ENCODE data around the gene SPOCD1.

SPOCD1 gene

GRCh38 chr1:31799895-31800673 is 15.7 kb downstream of the SPOCD1 start:
- DNase-seq (ENCODE audit: low spot score): no peak

- no peak for DNase-seq (ENCODE audit: low spot score)
Measured at GRCh38 chr1:31799196-31799894, 16.5 kb downstream of the SPOCD1 start.

- DNase-seq (ENCODE audit: low spot score): no peak
Measured at GRCh38 chr1:31798433-31799195, 17.2 kb downstream of the SPOCD1 start.

- no peak for DNase-seq (ENCODE audit: low spot score)
Measured at GRCh38 chr1:31798086-31798432, 17.8 kb downstream of the SPOCD1 start.

- DNase-seq (ENCODE audit: low spot score): no peak
Measured at GRCh38 chr1:31797216-31797615, 18.6 kb downstream of the SPOCD1 start.

GRCh38 chr1:31796707-31797106 is 19.1 kb downstream of the SPOCD1 start:
- DNase-seq (ENCODE audit: low spot score): no peak

GRCh38 chr1:31795801-31796621 is 19.8 kb downstream of the SPOCD1 start:
- no peak for DNase-seq (ENCODE audit: low spot score)

- DNase-seq (ENCODE audit: low spot score): no peak
Measured at GRCh38 chr1:31795096-31795675, 20.6 kb downstream of the SPOCD1 start.

- no peak for DNase-seq (ENCODE audit: low spot score)
Measured at GRCh38 chr1:31793586-31794285, 22.1 kb downstream of the SPOCD1 start.

GRCh38 chr1:31793086-31793485 is 22.7 kb downstream of the SPOCD1 start:
- no peak for DNase-seq (ENCODE audit: low spot score)

GRCh38 chr1:31792541-31792940 is 23.3 kb downstream of the SPOCD1 start:
- DNase-seq (ENCODE audit: low spot score): no peak

GRCh38 chr1:31792116-31792515 is 23.7 kb downstream of the SPOCD1 start:
- no peak for DNase-seq (ENCODE audit: low spot score)

- DNase-seq (ENCODE audit: low spot score): no peak
Measured at GRCh38 chr1:31791131-31791858, 24.5 kb downstream of the SPOCD1 start.

GRCh38 chr1:31790641-31791091 is 25.2 kb downstream of the SPOCD1 start:
- no peak for DNase-seq (ENCODE audit: low spot score)

- no peak for DNase-seq (ENCODE audit: low spot score)
Measured at GRCh38 chr1:31790140-31790539, 25.7 kb downstream of the SPOCD1 start.

GRCh38 chr1:31789259-31790065 is 26.4 kb downstream of the SPOCD1 start:
- DNase-seq (ENCODE audit: low spot score): peak; percentile 92

- peak; percentile 12 for DNase-seq (ENCODE audit: low spot score)
Measured at GRCh38 chr1:31788825-31789256, 27.0 kb downstream of the SPOCD1 start.

GRCh38 chr1:31788138-31788824 is 27.5 kb downstream of the SPOCD1 start:
- DNase-seq (ENCODE audit: low spot score): peak; percentile 85

- no peak for DNase-seq (ENCODE audit: low spot score)
Measured at GRCh38 chr1:31787786-31788137, 28.1 kb downstream of the SPOCD1 start.
